ENCODE results near the gene RASSF8. TPM values are rescaled to one million over a fixed set of nuclear protein-coding genes. Genes with fewer than 3 reads are reported as not detected.

The RASSF8 gene
- total RNA-seq, 3 donors from 2014 or later = 42.6 to 52.1 (median 47.5) TPM

DNA sequence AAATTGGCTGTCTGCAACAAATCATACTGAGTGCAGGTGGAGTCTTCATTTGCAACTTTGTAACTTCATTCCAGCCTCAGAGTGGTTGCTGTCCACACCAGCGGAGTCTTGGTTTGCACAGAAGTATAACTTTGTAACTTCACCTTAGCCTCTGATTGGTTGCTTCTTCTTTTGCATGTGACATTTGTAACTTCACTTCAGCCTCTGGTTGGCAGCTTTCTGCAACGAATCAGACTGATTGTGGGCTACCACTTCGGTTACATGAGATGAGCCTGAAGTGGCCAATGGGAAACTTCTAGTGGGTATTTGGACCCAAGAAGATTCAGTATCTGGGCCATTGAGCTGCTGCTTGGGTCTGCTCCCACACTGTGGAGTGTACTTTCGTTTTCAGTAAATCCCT lies 17.8 kb downstream of the RASSF8 start:
- Histone ChIP-seq H3K36me3 (no peaks in the 10 kb centered on the region), H3K27ac (peak overlapping the region in 1 of 2 donors; percentile 20), H3K4me1 (no peaks in the 10 kb centered on the region), H3K27me3 (no peaks in the 10 kb centered on the region), H3K9me3 (no peaks in the 10 kb centered on the region), H3K4me3 (peak overlapping the region; percentile 5 to 34 (median 22))
- TF ChIP-seq POLR2AphosphoS5 (IDR thresholded peaks at IDR 0.05) = no peak
- no peak for TF ChIP-seq POLR2A (IDR thresholded peaks at IDR 0.05)
- TF ChIP-seq, protein P1, sequence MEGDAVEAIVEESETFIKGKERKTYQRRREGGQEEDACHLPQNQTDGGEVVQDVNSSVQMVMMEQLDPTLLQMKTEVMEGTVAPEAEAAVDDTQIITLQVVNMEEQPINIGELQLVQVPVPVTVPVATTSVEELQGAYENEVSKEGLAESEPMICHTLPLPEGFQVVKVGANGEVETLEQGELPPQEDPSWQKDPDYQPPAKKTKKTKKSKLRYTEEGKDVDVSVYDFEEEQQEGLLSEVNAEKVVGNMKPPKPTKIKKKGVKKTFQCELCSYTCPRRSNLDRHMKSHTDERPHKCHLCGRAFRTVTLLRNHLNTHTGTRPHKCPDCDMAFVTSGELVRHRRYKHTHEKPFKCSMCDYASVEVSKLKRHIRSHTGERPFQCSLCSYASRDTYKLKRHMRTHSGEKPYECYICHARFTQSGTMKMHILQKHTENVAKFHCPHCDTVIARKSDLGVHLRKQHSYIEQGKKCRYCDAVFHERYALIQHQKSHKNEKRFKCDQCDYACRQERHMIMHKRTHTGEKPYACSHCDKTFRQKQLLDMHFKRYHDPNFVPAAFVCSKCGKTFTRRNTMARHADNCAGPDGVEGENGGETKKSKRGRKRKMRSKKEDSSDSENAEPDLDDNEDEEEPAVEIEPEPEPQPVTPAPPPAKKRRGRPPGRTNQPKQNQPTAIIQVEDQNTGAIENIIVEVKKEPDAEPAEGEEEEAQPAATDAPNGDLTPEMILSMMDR (IDR thresholded peaks at IDR 0.05) = no peak
- intact Hi-C loops (cut with DNase I; ENCODE audit: low total_unique reads) = no loop called here
- DNase-seq (ENCODE audit: low spot score in 2 of 2) = no peak

DNA sequence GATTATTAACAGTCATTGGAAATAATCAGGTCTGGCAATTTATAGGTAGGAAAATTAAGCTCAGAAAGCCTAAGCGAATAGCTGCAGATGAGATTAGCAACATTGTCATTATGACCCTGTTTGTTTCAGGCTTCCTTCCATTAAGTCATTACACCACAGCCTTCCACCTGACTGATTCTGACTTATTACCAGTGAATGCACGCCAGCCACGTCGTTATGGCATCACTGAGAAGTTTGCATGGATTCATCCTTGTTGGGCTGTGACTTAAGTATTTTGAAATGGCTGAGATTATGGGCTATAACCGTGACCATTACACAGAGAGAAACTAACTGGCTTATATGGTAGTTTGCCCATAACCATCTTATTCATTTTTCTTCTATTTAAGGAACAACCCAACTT lies 18.6 kb downstream of the RASSF8 start:
- Histone ChIP-seq H3K4me1 (no peaks in the 10 kb centered on the region), H3K36me3 (no peaks in the 10 kb centered on the region), H3K27me3 (no peaks in the 10 kb centered on the region), H3K4me3 (peak overlapping the region in 1 of 3 donors; percentile 34), H3K27ac (peak overlapping the region in 1 of 2 donors; percentile 20), H3K9me3 (no peaks in the 10 kb centered on the region)
- no peak for TF ChIP-seq POLR2A (IDR thresholded peaks at IDR 0.05)
- TF ChIP-seq, protein P1 (IDR thresholded peaks at IDR 0.05) = no peak
- no peak for TF ChIP-seq POLR2AphosphoS5 (IDR thresholded peaks at IDR 0.05)
- no peak for DNase-seq (ENCODE audit: low spot score in 2 of 2)
- intact Hi-C loops (cut with DNase I; ENCODE audit: low total_unique reads) = no loop called here

DNA sequence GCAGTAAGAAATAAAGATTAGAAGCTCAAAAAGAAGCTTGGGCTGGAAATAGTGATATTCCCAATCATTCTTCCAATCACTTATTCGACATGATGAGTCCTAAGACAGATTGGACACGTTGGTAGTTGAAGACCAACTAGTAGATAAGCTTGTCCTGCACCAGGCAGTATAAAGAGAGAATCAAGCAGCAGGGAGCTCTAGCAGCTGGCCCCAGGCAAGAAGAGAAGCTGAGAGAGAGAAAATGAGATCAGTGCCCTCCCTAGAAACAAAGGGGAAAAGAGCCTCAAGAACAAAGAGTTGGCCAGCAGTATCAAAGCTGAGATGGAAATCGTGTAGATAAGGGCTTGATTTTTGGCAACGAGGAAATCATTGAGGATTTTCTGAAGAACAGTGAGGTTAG lies 20.6 kb downstream of the RASSF8 start:
- no peaks in the 10 kb centered on the region for H3K27me3 ChIP-seq
- TF ChIP-seq POLR2A (IDR thresholded peaks at IDR 0.05) (no peak), POLR2AphosphoS5 (IDR thresholded peaks at IDR 0.05) (no peak)
- TF ChIP-seq, protein P1 (IDR thresholded peaks at IDR 0.05) = no peak
- intact Hi-C loops (cut with DNase I; ENCODE audit: low total_unique reads) = no loop called here
- no peaks in the 10 kb centered on the region for H3K36me3 ChIP-seq
- no peaks in the 10 kb centered on the region for H3K9me3 ChIP-seq
- no peaks in the 10 kb centered on the region for H3K4me1 ChIP-seq
- no peak overlapping the region for H3K27ac ChIP-seq
- no peak for DNase-seq (ENCODE audit: low spot score in 2 of 2)
- H3K4me3 ChIP-seq = no peak overlapping the region

DNA sequence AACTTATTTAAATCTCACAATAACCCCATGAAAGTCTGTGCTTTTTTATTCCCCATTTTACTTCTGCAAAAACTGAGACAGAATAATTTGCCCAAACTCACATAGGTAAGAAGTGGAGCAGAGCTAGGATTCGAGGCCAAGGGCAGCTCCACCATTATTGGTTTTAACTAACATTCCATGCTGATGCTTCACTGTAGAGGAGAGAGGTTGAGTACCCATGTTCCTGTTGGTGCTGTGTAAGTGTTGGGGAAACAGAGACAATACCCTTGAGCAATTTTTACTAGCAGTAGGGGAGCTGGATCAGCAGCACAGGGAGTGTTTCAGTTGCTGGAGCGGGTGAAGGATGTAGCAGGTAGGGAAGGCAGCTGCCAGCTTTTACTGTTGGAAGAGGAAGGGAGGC lies 21.1 kb downstream of the RASSF8 start:
- DNase-seq (ENCODE audit: low spot score in 2 of 2) = no peak
- TF ChIP-seq POLR2A (IDR thresholded peaks at IDR 0.05) (no peak), POLR2AphosphoS5 (IDR thresholded peaks at IDR 0.05) (no peak)
- TF ChIP-seq, protein P1 (IDR thresholded peaks at IDR 0.05) = no peak
- intact Hi-C loops (cut with DNase I; ENCODE audit: low total_unique reads) = no loop called here

DNA sequence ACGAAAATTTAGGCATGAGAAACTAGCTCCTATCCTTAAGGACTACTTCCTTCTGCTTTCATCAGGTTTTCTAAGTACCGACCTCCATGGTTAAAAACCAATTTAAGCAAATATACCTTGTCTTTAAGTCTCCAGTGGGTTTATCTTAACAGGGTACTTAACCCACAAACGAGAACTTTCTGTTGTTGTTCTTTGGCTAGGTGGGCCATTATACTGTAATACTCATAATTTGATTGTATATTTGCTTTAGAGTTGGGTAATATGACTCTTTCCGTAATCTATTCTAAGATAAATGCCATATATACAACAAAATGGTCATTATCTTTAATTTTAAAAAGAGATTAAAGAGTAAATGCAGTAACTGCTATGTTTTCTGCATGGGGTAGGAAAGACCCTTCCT lies 21.6 kb downstream of the RASSF8 start:
- no peak for DNase-seq (ENCODE audit: low spot score in 2 of 2)
- Histone ChIP-seq H3K27me3 (no peaks in the 10 kb centered on the region), H3K4me3 (no peak overlapping the region), H3K27ac (no peak overlapping the region), H3K36me3 (no peaks in the 10 kb centered on the region), H3K9me3 (no peaks in the 10 kb centered on the region), H3K4me1 (no peaks in the 10 kb centered on the region)
- intact Hi-C loops (cut with DNase I; ENCODE audit: low total_unique reads) = no loop called here
- TF ChIP-seq POLR2A (IDR thresholded peaks at IDR 0.05) = no peak
- TF ChIP-seq POLR2AphosphoS5 (IDR thresholded peaks at IDR 0.05) = no peak
- TF ChIP-seq, protein P1 (IDR thresholded peaks at IDR 0.05) = no peak

More for the DNA sequence above, 21.1 kb downstream of the RASSF8 start:
- H3K4me1 ChIP-seq = no peaks in the 10 kb centered on the region
- no peak overlapping the region for H3K4me3 ChIP-seq
- H3K27ac ChIP-seq = no peak overlapping the region
- no peaks in the 10 kb centered on the region for H3K27me3 ChIP-seq
- H3K36me3 ChIP-seq = no peaks in the 10 kb centered on the region
- no peaks in the 10 kb centered on the region for H3K9me3 ChIP-seq
